ENCODE results near the gene DCANP1. TPM values are rescaled to one million over a fixed set of nuclear protein-coding genes. Genes with fewer than 3 reads are reported as not detected.

The DCANP1 gene
- total and polyA plus RNA-seq, 2 of the 13 experiments (the other 11 are each of a cell fraction or from before 2014, with no cell fraction given), result not detected

DNA sequence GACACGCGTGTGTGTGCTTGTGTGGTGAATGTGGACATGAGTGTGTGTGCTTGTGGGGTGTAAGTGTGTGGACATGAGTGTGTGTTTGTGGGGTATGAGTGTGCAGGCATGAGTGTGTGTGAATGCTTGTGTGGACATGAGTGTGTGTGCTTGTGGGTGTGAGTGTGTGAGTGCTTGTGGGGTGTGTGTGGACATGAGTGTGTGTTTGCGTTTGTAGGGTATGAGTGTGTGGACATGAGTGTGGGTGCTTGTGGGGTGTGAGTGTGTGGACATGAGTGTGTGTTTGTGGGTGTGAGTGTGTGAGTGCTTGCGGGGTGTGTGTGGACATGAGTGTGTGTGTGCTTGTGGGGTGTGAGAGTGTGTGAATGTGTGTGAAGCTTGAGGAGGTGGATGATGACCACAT, 34.8 kb upstream of the DCANP1 start:
- Histone ChIP-seq H3K4me3 (replicated peaks in 1 of 3; ENCODE audit: insufficient read depth in 1 of 3, low read depth in 2 of 3, low read length in 3 of 3) (no peak overlapping the region), H3K9me3 (ENCODE audit: low read length) (no peaks in the 10 kb centered on the region), H3K79me2 (ENCODE audit: insufficient read depth, low read length) (no peaks in the 10 kb centered on the region), H2AFZ (ENCODE audit: low read length) (no peak overlapping the region), H3K36me3 (replicated peaks in 1 of 2; ENCODE audit: control insufficient read depth in 1 of 2, insufficient read depth in 2 of 2, low read length in 2 of 2) (no peaks in the 10 kb centered on the region), H3K4me1 (ENCODE audit: insufficient read depth, low read length) (peaks cover 50% of the 10 kb centered on the region), H4K20me1 (ENCODE audit: insufficient read depth, low read length) (no peaks in the 10 kb centered on the region), H3K27ac (ENCODE audit: extremely low read length, insufficient read depth, low read length) (peak overlapping the region; percentile 44), H3K4me2 (ENCODE audit: low read depth, low read length) (peak overlapping the region; percentile 36), H3K27me3 (ENCODE audit: control insufficient read depth in 1 of 2, insufficient read depth in 2 of 2, low read length in 2 of 2) (peaks cover 0 to 4% of the 10 kb centered on the region in 2 experiments; a peak in 1 of 5 replicates), H3K9ac (ENCODE audit: insufficient read depth, low read depth, low read length) (no peak overlapping the region)
- POLR2A ChIA-PET, result interaction anchor here (0.5 to 1.2 kb wide), 3 partner anchors 9 to 219 kb away, joined by 3 to 6 read pairs (median 5); no protein-coding TSS in a partner anchor
- in situ Hi-C loops (cut with HindIII; ENCODE audit: extremely low pct_ligation_motif_present, low pct_unique_long_range_greater_than_20kb) (no loop called here), intact Hi-C loops (cut with micrococcal nuclease; ENCODE audit: unreplicated experiment) (no loop called here)
- ATAC-seq (no peak), DNase-seq (ENCODE audit: low spot score) (no peak), FAIRE-seq (no peak)
- 88% methylated on average over 4 of the region's 4 CpGs for WGBS (ENCODE audit: low lambda C conversion rate)
- CTCF ChIA-PET (ENCODE audit: low intra/inter-chr PET ratio, low total read pairs), result no interaction called here
- no TSS peak for BruUV-seq (replicated peaks)
- TF ChIP-seq ESRRA (CRISPR knock-in tag; IDR thresholded peaks at IDR 0.05; ENCODE audit: low read depth) (no peak), ZNF724P (CRISPR knock-in tag; IDR thresholded peaks at IDR 0.05; ENCODE audit: borderline replicate concordance) (no peak), MTF2 (CRISPR knock-in tag; IDR thresholded peaks at IDR 0.05; ENCODE audit: borderline replicate concordance) (no peak), ZNF207 (IDR thresholded peaks at IDR 0.05; ENCODE audit: borderline replicate concordance) (0 out of 2 replicates have a peak, but pooled peaks have one; percentile 76), GTF2F1 (IDR thresholded peaks at IDR 0.05; ENCODE audit: low read length) (no peak), PAF1 (CRISPR knock-in tag; IDR thresholded peaks at IDR 0.05) (no peak), ZNF589 (CRISPR knock-in tag; conservative IDR thresholded peaks at IDR 0.05) (peak; percentile 46; the same call in 1 of the 2 replicates), SP1 (IDR thresholded peaks at IDR 0.05) (peak; percentile 68; the same call in 1 of the 2 replicates), SP1 (CRISPR knock-in tag; IDR thresholded peaks at IDR 0.05) (no peak)
- TF ChIP-seq, protein P1, sequence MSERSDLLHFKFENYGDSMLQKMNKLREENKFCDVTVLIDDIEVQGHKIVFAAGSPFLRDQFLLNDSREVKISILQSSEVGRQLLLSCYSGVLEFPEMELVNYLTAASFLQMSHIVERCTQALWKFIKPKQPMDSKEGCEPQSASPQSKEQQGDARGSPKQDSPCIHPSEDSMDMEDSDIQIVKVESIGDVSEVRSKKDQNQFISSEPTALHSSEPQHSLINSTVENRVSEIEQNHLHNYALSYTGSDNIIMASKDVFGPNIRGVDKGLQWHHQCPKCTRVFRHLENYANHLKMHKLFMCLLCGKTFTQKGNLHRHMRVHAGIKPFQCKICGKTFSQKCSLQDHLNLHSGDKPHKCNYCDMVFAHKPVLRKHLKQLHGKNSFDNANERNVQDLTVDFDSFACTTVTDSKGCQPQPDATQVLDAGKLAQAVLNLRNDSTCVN (CRISPR knock-in tag; IDR thresholded peaks at IDR 0.05; ENCODE audit: borderline replicate concordance), result no peak
- TF ChIP-seq, protein P2, sequence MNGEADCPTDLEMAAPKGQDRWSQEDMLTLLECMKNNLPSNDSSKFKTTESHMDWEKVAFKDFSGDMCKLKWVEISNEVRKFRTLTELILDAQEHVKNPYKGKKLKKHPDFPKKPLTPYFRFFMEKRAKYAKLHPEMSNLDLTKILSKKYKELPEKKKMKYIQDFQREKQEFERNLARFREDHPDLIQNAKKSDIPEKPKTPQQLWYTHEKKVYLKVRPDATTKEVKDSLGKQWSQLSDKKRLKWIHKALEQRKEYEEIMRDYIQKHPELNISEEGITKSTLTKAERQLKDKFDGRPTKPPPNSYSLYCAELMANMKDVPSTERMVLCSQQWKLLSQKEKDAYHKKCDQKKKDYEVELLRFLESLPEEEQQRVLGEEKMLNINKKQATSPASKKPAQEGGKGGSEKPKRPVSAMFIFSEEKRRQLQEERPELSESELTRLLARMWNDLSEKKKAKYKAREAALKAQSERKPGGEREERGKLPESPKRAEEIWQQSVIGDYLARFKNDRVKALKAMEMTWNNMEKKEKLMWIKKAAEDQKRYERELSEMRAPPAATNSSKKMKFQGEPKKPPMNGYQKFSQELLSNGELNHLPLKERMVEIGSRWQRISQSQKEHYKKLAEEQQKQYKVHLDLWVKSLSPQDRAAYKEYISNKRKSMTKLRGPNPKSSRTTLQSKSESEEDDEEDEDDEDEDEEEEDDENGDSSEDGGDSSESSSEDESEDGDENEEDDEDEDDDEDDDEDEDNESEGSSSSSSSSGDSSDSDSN (CRISPR knock-in tag; IDR thresholded peaks at IDR 0.05), result no peak
- TF ChIP-seq, protein P3, sequence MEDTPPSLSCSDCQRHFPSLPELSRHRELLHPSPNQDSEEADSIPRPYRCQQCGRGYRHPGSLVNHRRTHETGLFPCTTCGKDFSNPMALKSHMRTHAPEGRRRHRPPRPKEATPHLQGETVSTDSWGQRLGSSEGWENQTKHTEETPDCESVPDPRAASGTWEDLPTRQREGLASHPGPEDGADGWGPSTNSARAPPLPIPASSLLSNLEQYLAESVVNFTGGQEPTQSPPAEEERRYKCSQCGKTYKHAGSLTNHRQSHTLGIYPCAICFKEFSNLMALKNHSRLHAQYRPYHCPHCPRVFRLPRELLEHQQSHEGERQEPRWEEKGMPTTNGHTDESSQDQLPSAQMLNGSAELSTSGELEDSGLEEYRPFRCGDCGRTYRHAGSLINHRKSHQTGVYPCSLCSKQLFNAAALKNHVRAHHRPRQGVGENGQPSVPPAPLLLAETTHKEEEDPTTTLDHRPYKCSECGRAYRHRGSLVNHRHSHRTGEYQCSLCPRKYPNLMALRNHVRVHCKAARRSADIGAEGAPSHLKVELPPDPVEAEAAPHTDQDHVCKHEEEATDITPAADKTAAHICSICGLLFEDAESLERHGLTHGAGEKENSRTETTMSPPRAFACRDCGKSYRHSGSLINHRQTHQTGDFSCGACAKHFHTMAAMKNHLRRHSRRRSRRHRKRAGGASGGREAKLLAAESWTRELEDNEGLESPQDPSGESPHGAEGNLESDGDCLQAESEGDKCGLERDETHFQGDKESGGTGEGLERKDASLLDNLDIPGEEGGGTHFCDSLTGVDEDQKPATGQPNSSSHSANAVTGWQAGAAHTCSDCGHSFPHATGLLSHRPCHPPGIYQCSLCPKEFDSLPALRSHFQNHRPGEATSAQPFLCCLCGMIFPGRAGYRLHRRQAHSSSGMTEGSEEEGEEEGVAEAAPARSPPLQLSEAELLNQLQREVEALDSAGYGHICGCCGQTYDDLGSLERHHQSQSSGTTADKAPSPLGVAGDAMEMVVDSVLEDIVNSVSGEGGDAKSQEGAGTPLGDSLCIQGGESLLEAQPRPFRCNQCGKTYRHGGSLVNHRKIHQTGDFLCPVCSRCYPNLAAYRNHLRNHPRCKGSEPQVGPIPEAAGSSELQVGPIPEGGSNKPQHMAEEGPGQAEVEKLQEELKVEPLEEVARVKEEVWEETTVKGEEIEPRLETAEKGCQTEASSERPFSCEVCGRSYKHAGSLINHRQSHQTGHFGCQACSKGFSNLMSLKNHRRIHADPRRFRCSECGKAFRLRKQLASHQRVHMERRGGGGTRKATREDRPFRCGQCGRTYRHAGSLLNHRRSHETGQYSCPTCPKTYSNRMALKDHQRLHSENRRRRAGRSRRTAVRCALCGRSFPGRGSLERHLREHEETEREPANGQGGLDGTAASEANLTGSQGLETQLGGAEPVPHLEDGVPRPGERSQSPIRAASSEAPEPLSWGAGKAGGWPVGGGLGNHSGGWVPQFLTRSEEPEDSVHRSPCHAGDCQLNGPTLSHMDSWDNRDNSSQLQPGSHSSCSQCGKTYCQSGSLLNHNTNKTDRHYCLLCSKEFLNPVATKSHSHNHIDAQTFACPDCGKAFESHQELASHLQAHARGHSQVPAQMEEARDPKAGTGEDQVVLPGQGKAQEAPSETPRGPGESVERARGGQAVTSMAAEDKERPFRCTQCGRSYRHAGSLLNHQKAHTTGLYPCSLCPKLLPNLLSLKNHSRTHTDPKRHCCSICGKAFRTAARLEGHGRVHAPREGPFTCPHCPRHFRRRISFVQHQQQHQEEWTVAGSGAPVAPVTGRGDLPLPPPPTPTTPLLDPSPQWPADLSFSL (CRISPR knock-in tag; IDR thresholded peaks at IDR 0.05), result peak; percentile 72
- TF ChIP-seq, protein P4, sequence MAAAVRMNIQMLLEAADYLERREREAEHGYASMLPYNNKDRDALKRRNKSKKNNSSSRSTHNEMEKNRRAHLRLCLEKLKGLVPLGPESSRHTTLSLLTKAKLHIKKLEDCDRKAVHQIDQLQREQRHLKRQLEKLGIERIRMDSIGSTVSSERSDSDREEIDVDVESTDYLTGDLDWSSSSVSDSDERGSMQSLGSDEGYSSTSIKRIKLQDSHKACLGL (CRISPR knock-in tag; IDR thresholded peaks at IDR 0.05), result 0 out of 2 replicates have a peak, but pooled peaks have one; percentile 19

Measured in HepG2 (cell line).